ENCODE measurements around the gene GRM5. TPM values are rescaled to one million over a fixed set of nuclear protein-coding genes. Genes with fewer than 3 reads are reported as not detected.

Gene GRM5
- total RNA-seq, 1 experiment from 2014 or later, result 8.3 TPM

DNA sequence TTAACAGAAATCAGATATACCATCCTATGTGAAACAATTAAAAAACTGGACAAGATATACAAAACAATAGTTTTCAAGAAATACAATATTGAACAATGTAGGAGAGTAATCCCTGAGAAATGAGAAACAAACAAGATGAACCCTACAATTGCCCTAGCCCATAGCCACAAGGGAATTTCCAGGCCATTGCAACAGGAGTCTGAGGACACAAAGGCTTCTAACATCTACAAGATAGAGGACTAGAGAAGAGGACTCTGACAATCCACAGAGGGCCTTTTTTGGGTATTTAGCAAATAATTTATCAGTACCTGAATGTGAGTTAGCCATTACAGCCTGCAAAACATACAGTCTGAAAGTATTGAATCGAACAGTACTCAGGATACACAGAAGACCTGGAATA lies 251.7 kb downstream of the GRM5 start:
- CTCF ChIA-PET, result no interaction called here
- intact Hi-C loops (cut with micrococcal nuclease; ENCODE audit: unreplicated experiment), result no loop called here
- DNase-seq, result no peak
- no peak overlapping the region for H3K4me3 Mint-ChIP-seq (ENCODE audit: low read depth, unreplicated experiment)
- no peaks in the 10 kb centered on the region for H3K36me3 Mint-ChIP-seq (ENCODE audit: insufficient read depth, unreplicated experiment)
- H3K9me3 Mint-ChIP-seq (ENCODE audit: low read depth, unreplicated experiment), result no peaks in the 10 kb centered on the region
- no TSS peak for BruUV-seq (replicated peaks)
- no peaks in the 10 kb centered on the region for H3K4me1 Mint-ChIP-seq (ENCODE audit: low read depth, unreplicated experiment)
- no peaks in the 10 kb centered on the region for H3K27me3 Mint-ChIP-seq (ENCODE audit: unreplicated experiment)
- TF ChIP-seq, protein P1, sequence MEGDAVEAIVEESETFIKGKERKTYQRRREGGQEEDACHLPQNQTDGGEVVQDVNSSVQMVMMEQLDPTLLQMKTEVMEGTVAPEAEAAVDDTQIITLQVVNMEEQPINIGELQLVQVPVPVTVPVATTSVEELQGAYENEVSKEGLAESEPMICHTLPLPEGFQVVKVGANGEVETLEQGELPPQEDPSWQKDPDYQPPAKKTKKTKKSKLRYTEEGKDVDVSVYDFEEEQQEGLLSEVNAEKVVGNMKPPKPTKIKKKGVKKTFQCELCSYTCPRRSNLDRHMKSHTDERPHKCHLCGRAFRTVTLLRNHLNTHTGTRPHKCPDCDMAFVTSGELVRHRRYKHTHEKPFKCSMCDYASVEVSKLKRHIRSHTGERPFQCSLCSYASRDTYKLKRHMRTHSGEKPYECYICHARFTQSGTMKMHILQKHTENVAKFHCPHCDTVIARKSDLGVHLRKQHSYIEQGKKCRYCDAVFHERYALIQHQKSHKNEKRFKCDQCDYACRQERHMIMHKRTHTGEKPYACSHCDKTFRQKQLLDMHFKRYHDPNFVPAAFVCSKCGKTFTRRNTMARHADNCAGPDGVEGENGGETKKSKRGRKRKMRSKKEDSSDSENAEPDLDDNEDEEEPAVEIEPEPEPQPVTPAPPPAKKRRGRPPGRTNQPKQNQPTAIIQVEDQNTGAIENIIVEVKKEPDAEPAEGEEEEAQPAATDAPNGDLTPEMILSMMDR (IDR thresholded peaks at IDR 0.05; ENCODE audit: unreplicated experiment), result no peak
- no peak overlapping the region for H3K27ac Mint-ChIP-seq (ENCODE audit: unreplicated experiment)

DNA sequence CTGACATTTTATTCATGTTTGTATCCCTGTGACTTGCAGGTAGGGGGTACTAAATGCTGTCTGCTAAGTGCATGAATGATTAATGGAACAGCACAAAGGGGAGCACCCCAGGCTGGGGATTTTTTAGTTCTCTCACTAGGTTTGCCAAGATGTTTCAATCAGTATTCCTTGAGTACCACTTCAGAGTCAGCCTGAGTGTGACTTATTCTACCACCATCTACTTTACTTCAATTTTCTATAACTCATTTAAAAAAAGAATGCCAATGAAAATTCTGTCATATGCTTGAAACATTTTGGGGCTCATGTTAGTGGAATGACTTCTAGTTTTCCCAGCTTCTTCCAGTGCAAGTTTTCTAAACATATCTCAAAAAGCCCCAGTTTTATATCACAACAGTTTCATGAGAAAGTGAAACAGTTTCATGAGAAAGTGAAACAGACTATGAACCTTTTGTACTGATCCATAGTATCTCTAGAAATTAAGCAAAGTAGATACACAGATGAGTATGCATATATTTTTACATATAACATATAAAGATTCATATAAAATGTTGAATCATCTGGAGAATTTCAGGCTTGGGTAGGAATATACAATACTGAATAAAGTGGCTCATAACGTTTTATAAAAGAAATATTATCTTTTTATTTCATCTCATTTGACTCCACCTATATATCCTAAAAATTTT lies 252.4 kb downstream of the GRM5 start:
- Mint-ChIP-seq H3K27me3 (ENCODE audit: unreplicated experiment) (no peaks in the 10 kb centered on the region), H3K9me3 (ENCODE audit: low read depth, unreplicated experiment) (no peaks in the 10 kb centered on the region), H3K36me3 (ENCODE audit: insufficient read depth, unreplicated experiment) (no peaks in the 10 kb centered on the region), H3K27ac (ENCODE audit: unreplicated experiment) (no peak overlapping the region), H3K4me1 (ENCODE audit: low read depth, unreplicated experiment) (no peaks in the 10 kb centered on the region), H3K4me3 (ENCODE audit: low read depth, unreplicated experiment) (no peak overlapping the region)
- BruUV-seq (replicated peaks), result no TSS peak
- TF ChIP-seq, protein P1 (IDR thresholded peaks at IDR 0.05; ENCODE audit: unreplicated experiment), result no peak
- no peak for DNase-seq
- intact Hi-C loops (cut with micrococcal nuclease; ENCODE audit: unreplicated experiment), result no loop called here
- CTCF ChIA-PET, result no interaction called here

DNA sequence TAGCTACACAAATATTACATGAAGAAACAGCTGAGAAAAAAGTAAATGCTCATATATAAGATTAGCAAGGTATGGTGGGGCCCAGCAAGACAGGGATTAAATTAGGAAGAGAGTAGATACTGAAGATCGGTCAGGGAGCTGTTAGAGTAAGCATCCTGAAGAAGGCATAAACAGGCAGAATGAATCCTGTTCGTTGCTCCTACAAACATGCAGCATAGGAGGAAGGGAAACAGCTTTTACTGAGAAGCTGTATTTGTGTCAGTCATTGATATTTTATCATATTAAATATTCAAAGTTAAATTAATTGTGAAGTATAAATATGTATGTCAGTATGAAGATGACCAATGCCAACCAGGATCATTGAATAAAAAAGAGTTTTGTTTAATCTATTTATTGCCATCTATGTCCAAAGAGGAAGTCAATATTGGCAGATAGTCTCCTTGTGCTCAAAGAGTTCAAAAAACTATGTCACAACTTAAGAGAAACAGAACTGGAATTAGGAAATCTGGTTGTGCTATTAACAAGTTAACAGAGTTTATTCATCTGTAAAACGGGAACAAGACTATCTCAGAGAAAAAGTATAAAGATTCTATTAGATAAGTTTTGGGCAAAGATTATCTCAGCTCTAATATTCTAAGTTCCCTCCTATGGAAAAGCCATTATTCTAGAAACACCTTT lies 255.2 kb downstream of the GRM5 start:
- no peaks in the 10 kb centered on the region for H3K36me3 Mint-ChIP-seq (ENCODE audit: insufficient read depth, unreplicated experiment)
- TF ChIP-seq, protein P1 (IDR thresholded peaks at IDR 0.05; ENCODE audit: unreplicated experiment), result no peak
- CTCF ChIA-PET, result no interaction called here
- no peak overlapping the region for H3K4me3 Mint-ChIP-seq (ENCODE audit: low read depth, unreplicated experiment)
- H3K9me3 Mint-ChIP-seq (ENCODE audit: low read depth, unreplicated experiment), result no peaks in the 10 kb centered on the region
- BruUV-seq (replicated peaks), result no TSS peak
- no peaks in the 10 kb centered on the region for H3K4me1 Mint-ChIP-seq (ENCODE audit: low read depth, unreplicated experiment)
- intact Hi-C loops (cut with micrococcal nuclease; ENCODE audit: unreplicated experiment), result no loop called here
- DNase-seq, result no peak
- no peak overlapping the region for H3K27ac Mint-ChIP-seq (ENCODE audit: unreplicated experiment)
- H3K27me3 Mint-ChIP-seq (ENCODE audit: unreplicated experiment), result no peaks in the 10 kb centered on the region

DNA sequence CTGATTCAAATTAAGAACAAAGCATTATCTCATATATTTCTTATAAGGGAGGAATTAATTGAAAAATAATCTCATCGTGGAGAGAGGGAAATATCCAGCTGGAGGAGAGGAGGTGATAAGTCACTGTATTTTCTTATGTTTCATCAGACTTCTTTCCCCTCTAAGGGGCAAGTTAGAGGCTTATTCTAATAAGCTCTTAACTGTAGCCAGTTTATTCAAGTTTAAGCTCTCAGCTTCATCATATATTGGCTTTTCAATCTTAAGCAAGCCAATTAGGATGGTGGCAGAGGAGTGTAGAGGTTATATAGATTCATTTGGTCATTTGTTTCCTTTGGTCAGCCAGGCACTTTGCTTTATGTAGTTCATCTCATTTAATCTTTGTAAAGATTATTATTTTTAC lies 256.7 kb downstream of the GRM5 start:
- CTCF ChIA-PET, result no interaction called here
- no peak for DNase-seq
- no TSS peak for BruUV-seq (replicated peaks)
- no peaks in the 10 kb centered on the region for H3K4me1 Mint-ChIP-seq (ENCODE audit: low read depth, unreplicated experiment)
- H3K27me3 Mint-ChIP-seq (ENCODE audit: unreplicated experiment), result no peaks in the 10 kb centered on the region
- no peak overlapping the region for H3K4me3 Mint-ChIP-seq (ENCODE audit: low read depth, unreplicated experiment)
- H3K36me3 Mint-ChIP-seq (ENCODE audit: insufficient read depth, unreplicated experiment), result no peaks in the 10 kb centered on the region
- H3K27ac Mint-ChIP-seq (ENCODE audit: unreplicated experiment), result no peak overlapping the region
- intact Hi-C loops (cut with micrococcal nuclease; ENCODE audit: unreplicated experiment), result no loop called here
- TF ChIP-seq, protein P1 (IDR thresholded peaks at IDR 0.05; ENCODE audit: unreplicated experiment), result no peak
- H3K9me3 Mint-ChIP-seq (ENCODE audit: low read depth, unreplicated experiment), result no peaks in the 10 kb centered on the region

Measured in Calu3 (cell line).